Panc1 (cell line): Measurements from ENCODE around the gene RFC1.

Experiments used
- CTCF ChIP-seq: fragments of 450-650 bp; IDR thresholded peaks from 2 replicates; pipeline ENCODE4 v1.5.1; 2017; ENCODE audit warnings: mild to moderate bottlenecking
- POLR2AphosphoS5 ChIP-seq: IDR thresholded peaks from 2 replicates; pipeline ENCODE4 v1.6.1; 2012; ENCODE audit warnings: mild to moderate bottlenecking, low read depth, low read length, moderate library complexity
- TCF7L2 ChIP-seq: IDR thresholded peaks from 2 replicates; pipeline ENCODE4 v1.6.1; 2011; ENCODE audit warnings: mild to moderate bottlenecking, low read depth, low read length, inconsistent platforms

- TF ChIP-seq CTCF (no peak), POLR2AphosphoS5 (no peak), TCF7L2 (no peak)
These were observed 78.9 kb downstream of the RFC1 start for GRCh38 chr4:39287223-39287622.
